GM21737 (cell line): ENCODE data around the gene MCAM.

Experiments
- ATAC-seq: cut with Tn5 transposase; IDR thresholded peaks from one replicate; pipeline ENCODE4 v1.9.1; 2021; ENCODE audit warnings: mild to moderate bottlenecking, moderate library complexity; ENCODE audit not compliant: unreplicated experiment

The MCAM gene

GRCh38 chr11:119332111-119332765 lies 15.3 kb upstream of the MCAM start:
- no peak for ATAC-seq

GRCh38 chr11:119330237-119330636 lies 13.3 kb upstream of the MCAM start:
- ATAC-seq = no peak

GRCh38 chr11:119329320-119329719 lies 12.4 kb upstream of the MCAM start:
- no peak for ATAC-seq

- no peak for ATAC-seq
These were observed 7.3 kb upstream of the MCAM start for GRCh38 chr11:119324189-119324588.

GRCh38 chr11:119323532-119324033 lies 6.7 kb upstream of the MCAM start:
- ATAC-seq = no peak

GRCh38 chr11:119322921-119323531 lies 6.1 kb upstream of the MCAM start:
- no peak for ATAC-seq

- no peak for ATAC-seq
These were observed 5.4 kb upstream of the MCAM start for GRCh38 chr11:119322360-119322739.

GRCh38 chr11:119320776-119321524 lies 4.0 kb upstream of the MCAM start:
- peak; percentile 52 for ATAC-seq

- no peak for ATAC-seq
These were observed 3.4 kb upstream of the MCAM start for GRCh38 chr11:119320240-119320775.

- no peak for ATAC-seq
These were observed 2.8 kb upstream of the MCAM start for GRCh38 chr11:119319700-119320239.

- no peak for ATAC-seq
These were observed 2.3 kb upstream of the MCAM start for GRCh38 chr11:119319136-119319699.

GRCh38 chr11:119318240-119319135 lies 1.6 kb upstream of the MCAM start:
- ATAC-seq = no peak

GRCh38 chr11:119317592-119318239 lies 786 bp upstream of the MCAM start:
- no peak for ATAC-seq

- ATAC-seq = no peak
These were observed 758 bp downstream of the MCAM start for GRCh38 chr11:119316016-119316728.

- no peak for ATAC-seq
These were observed 1.6 kb downstream of the MCAM start for GRCh38 chr11:119315131-119316015.

- ATAC-seq = no peak
These were observed 2.2 kb downstream of the MCAM start for GRCh38 chr11:119314726-119315125.

- no peak for ATAC-seq
These were observed 6.3 kb downstream of the MCAM start for GRCh38 chr11:119310682-119311052.
